CD4-positive, alpha-beta T cell treated with Interferon gamma for 1 hour (primary cell): ENCODE results near the gene INPP5E.

Experiments used
- DNase-seq: peaks from one replicate; pipeline ENCODE4 v3.0.0-alpha.2; 2020

The INPP5E gene

DNA sequence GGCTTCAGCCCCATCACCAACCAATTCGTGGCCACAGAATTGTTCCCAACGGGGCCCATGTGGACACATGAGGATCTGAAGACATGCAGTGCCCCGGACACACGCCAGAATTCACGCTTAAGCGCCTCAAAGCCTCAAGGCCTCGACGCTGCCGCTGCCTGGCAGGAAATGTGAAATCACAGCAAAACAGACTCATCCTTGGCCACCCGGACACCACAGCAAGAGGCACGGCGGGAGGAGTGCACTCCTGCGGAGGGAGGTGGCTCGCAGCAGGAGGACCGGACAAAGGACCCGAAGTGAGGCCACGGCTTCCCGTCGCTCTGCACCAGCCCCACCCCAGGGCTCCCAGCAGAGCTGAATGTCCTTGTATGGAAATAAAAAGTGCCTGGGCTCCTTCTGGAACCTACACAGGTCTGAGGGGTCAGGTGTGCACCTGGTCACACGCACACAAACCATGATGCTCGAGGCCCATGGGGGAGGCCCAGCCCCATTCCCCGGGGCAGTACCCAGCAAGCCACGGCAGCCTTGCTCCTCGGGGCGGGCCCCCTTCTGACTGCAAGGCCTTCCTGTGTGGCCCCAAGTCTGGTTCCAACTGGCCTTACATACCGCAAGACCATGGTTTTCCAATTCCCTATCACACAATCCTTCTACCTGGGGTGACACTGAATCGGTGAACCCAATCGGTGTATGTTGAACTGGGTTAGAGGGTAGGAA, 33.2 kb upstream of the INPP5E start:
- DNase-seq = no peak

DNA sequence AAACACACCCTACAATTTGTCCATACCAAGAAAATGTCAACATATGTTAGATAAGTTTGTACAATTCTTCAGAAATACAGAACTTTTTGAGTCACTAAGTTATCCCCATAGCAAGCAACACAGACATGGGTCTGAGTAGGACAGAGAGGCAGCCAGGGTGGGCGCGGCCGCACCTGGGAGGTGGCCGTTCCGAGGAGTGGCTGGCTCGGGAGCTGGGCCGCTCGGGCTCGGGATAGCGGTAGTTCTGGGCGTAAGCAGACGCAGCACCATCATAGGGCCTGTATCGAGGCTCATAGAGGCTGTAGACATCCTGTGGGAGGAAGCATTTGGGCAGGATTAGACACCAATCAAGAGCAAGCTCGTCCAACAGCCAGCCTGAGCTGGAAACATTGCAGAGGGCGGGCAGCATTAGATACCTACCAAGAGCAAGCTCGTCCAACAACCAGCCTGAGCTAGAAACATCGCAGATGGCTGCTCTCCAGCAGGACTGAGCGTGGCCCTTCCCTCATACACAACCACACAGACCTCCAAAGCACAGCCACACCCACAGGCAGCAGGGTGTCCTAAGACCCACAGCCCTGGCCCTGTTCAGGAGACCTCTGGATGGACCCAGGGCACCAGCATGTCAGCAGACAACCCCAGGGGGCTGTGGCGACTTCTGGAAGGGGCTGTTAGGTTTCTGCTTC, 32.3 kb upstream of the INPP5E start:
- no peak for DNase-seq

DNA sequence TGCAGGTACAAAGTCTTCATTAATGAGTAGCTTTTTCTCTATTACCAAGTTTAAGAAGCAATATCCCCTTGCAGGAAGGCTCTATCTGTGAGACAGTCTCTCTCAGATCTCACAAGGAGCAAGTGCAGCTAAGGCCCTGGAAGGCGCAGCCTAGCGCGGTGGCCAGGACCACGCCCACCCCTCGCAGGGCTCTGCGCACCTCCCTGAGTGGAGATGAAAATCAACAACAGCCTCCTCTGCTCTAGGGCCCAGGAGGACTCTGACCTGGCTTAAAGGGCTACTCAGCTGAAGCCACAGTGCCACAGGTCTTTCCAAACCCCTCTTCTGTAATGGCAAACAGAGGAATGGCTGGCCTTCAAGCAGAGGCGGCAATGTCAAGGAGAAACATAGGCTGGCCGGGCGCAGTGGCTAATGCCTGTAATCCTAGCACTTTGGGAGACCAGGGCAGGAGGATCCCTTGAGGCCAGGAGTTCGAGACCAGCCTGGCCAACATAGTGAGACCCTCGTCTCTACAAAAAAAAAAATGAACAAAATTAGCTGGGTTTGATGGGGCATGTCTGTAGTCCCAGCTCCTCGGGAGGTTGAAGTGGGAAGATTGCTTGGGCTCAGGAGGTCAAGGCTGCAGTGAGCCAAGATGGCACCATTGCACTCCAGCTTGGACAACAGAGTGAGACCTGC, 31.3 kb upstream of the INPP5E start:
- DNase-seq = no peak

GRCh38 chr9:136470356-136470755, 30.7 kb upstream of the INPP5E start:
- no peak for DNase-seq

GRCh38 chr9:136467766-136468165, 28.1 kb upstream of the INPP5E start:
- DNase-seq = no peak

DNA sequence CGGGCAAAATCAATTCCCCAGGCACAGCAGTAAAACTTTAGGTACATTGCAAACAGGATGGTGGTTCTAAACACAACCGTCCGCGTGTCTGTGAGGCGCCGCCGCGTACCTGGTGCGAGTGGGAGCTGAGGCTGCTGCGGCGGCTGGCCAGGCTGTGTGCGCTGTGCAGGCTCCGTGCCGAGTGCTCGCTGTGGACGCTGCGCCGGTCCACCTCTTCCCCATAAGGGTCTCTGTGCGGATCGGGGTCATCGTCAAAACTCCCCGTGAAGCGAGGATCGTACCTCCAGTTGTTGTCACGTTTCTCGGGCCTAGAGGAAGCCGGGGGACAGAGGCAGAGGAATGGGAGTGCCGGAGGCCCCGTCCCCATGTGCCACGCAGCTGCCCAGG, 26.5 kb upstream of the INPP5E start:
- no peak for DNase-seq

DNA sequence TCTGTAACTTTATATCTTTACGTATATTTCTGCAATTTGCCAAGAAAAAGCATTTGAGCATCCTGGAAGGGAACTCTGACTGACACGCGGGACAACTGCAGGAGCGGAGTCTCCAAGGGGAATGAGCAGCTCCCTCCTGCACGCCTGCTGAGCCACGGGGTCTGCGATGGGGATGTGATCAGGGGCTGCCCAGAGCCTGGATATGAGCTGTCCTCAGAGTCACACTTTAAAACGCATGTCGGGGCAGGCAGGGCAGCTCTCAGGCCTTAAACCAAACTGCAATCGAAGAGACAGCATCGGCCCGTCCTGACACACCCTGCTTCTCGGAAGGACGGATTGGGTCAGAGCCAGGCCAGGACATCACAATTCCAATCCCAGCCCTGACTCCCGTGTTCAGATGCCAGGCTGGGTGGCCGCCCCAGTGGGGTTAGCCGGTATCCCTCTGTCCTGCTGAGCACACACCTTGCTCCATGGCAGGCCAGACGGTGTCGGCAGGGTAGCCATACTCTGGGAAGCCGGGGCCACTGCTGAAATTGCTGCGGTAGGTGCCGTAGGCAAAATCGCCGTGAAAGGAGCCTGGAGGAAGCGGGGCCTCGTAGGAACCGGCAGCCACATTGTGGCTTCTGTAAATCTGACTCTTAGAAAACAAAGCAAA, 26.0 kb upstream of the INPP5E start:
- no peak for DNase-seq

GRCh38 chr9:136464241-136464640, 24.6 kb upstream of the INPP5E start:
- DNase-seq = no peak

DNA sequence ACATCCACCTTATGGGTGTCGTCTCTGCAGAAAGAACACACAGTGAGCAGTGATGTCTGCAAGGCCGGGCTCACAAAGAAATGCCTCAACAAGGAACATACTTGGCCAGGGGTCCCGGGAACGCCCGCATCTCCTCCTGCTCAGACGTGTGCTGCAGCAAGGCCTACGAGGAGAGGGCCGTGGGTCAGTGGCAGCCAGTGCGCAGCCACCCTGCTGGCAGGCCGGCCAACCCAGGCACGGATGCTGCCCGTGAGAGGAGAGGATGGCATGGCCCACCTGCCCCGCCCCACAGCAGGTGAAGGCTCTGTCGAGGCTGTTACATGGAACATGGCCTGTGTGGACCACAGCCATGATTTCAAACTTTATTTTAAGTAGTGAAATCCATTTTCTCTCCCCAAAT, 23.9 kb upstream of the INPP5E start:
- no peak for DNase-seq

DNA sequence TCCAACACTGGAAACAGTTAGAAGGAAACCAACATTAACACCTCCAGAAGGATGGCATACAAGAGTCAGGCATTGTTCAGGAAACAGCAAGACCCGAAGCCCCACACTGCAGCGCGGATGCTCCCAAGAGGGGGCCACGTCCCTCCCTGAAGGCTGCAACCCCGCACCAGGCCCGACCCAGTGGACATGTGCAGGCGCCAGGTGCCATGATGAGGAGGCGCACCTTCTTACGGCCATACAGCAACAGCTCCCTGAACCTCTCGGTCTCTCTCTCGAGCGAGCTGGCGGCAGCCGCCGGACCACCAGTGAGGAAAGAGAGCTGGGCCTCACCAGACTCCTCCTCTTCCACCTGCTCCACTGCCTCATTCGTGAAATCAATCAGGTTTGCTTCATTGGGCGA, 23.0 kb upstream of the INPP5E start:
- no peak for DNase-seq

DNA sequence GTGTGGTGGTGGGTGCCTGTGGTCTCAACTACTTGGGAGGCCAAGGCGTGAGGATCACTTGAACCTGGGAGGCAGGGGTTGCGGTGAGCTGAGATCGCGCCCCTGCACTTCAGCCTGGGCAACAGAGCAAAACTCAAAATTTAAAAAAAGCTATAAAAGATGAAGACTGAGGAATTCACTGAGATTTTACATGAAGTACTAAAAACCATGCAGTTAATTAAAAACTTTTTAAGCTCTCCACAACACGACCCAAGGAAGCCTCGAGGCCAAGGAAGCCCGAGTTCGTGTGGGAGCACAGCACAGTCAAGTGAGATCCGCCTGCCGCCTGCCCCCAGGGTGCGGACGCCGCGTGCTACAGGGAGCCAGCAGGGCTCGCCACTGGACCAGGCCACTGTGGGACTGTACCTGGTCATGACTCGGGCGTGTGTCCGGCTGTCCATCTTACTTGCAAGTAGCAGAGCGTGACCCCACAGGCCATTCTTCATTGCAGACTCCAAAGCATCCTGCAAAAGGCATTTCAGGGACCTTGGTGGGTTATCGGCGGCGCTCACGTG, 21.2 kb upstream of the INPP5E start:
- no peak for DNase-seq

DNA sequence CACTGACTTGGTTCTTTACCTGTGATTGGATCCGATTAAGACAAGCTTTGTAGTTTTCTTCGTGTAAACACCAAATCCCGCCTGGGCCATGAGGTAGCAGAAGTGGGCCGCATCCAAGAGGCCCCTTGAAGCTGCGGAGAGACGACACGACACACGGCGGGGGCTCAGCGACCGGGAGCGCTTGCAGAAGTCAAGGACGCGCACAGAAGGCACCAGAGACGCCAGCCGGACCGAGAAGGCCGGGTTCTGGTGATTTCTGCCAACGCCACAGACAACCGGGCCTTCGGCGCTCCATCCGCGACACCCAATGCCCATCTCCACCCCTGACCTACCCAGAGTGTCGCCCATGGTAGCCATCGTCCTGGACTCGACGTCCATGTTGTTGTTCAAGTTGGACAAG, 19.8 kb upstream of the INPP5E start:
- no peak for DNase-seq

- DNase-seq = no peak
Observed at GRCh38 chr9:136457326-136457725, 17.7 kb upstream of the INPP5E start.

- DNase-seq = no peak
Observed at GRCh38 chr9:136456258-136456657, 16.6 kb upstream of the INPP5E start.

DNA sequence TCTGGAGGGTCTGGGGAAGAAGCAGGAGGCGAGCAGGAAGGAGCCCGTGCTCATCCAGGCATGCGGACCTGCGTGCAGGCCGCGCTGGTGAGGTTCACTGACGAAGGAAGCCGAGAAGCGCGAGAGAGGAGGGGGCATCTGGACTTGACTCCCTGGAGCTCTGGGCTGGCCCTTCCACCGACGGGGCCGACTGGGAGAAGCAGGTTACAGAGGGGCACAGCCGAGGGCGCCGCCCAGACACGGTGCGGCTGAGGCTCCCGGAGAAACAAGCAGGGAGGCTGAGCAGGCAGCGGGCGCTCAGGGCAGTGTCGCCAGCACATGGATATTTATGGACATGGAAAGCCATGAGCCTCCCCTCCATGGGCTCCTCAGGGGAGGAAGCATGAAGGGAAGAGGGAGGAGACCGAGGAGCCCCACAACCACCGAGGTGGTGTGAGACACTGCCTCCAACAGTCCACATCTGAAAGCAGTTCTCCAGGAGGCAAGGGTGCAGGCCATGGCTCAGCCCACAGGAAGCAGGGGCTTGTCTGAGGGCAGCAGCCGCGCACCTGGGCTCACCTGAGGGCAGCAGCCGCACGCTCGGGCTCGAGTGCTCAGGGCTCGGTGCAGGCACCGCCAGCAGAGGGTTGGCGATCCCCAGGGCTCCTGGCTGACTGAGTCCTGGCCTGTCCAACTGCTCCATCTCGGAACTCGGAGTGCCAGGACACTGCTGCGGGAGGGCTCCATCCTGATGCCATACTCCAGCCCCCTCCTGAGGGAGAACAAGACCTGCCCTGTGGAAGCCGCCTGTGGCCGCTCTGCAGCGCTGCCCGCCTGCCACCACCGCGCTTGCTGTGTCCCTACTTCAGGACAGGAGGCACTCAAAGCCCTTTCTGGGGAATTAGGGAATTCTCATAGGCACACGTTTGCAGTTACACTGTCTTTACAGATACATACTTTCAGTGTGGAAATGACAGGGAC, 15.7 kb upstream of the INPP5E start:
- DNase-seq = no peak

- DNase-seq = no peak
Observed at GRCh38 chr9:136454026-136454796, 14.6 kb upstream of the INPP5E start.

GRCh38 chr9:136453326-136453725, 13.7 kb upstream of the INPP5E start:
- DNase-seq = no peak

DNA sequence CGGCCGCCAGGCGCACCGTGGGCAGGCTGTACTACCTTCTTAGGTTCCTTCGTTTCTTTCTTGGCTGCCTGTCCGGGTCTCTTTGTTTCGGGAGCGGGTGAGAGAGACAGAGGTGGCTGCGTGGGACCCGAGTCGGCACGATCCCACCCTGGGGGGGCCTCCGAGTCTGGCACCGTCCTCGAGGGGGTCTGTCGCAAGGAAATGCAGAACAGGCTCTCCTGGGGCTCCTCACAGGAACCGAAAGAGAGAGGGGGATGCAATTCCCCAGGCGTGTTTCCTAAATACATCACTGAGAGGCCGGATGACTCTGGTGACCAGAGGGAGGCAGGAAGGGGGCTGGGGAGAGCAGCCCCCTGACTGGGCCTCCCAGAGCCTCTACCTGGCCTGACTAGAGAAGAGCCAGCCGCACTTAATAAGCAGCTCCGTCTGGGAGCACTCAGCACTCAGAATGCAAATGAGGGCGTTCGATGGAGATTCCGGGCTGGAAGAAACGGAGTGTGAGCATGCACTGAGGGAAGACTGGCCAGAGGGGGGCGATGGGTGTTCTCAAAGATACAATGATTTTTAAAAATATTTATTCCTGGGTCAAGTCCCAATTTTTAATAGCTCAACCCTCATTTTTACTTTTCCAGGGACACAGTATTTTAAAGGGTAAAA, 11.7 kb upstream of the INPP5E start:
- no peak for DNase-seq

- DNase-seq = no peak
Observed at GRCh38 chr9:136448655-136449054, 9.0 kb upstream of the INPP5E start.

DNA sequence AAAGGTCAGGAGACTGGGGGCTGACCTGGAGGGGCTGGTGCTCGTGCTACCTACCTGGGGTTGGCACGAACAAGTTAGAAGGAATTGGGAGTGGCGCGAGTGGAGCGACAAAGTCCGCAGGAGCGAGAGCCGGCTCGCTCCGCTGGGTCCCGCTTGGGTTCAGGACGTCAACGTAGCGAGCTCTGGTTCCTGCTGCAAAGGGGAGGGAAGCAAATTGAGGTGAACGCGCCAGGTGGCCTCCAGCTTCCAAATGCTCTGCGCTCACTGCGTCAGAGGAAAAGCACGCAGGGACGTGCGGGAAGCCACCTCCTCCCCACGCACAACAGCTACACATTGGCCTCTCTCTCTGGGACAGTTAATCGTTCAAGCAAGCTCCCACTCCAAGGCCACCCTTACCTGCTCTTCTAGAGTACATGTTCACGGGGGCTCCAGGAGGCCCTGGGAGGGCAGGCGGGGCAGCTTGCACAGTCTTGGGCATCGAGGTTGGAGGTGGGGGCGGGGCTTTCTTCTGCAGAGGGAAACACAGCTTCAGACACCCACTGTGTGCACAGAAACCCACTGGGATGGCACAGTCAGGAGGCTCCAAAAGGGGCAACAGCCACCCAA, 7.6 kb upstream of the INPP5E start:
- DNase-seq = no peak
